HG02610 (cell line): ENCODE measurements around the gene TBX4.

Experiments
- ATAC-seq: cut with Tn5 transposase; IDR thresholded peaks from one replicate; pipeline ENCODE4 v1.9.1; 2021; ENCODE audit warnings: mild to moderate bottlenecking, moderate library complexity; ENCODE audit not compliant: unreplicated experiment

The TBX4 gene

GRCh38 chr17:61452301-61453290 is at the start of gene TBX4:
TBX4 (plus strand) TSS chr17:61452422; CDS start chr17:61456491, 4,069 bp downstream.
- no peak for ATAC-seq

DNA sequence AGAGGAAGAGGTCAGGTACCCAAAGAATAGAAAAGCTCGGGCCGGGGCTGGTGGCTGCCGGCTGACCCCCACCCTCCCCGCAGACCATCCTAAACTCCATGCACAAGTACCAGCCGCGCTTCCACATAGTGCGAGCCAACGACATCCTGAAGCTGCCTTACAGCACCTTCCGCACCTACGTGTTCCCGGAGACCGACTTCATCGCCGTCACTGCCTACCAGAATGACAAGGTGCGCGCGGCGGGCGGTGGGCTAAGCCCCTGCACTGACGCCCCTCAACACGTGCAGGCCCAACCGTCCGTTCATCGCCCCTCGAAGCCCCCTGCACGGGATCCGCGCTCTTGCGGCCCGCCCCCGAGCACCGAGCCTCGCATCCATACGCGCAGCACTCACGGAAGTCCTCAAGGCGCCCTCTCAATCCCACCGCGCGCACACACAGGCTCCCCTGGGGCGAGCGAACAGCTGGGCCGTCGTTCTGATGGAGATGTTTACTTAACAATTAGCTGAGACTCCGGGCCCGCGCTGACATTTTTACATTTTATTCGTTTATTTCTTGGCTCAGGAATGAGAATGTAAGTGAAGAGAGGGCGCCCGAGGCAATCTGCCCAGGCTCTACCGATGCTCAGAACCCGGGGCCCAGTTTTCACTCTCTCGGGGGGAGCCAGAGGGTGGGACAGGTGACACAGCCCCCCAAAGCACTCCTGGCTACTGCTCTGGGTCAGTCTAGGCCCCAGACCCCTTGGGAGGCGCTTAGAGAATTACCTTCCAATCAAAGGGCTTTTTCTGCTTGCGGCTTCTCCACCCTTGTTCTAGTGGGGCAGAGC is 49.0 kb upstream of the TBX4 start:
- no peak for ATAC-seq

- no peak for ATAC-seq
Observed at GRCh38 chr17:61403801-61404662, 48.2 kb upstream of the TBX4 start.

DNA sequence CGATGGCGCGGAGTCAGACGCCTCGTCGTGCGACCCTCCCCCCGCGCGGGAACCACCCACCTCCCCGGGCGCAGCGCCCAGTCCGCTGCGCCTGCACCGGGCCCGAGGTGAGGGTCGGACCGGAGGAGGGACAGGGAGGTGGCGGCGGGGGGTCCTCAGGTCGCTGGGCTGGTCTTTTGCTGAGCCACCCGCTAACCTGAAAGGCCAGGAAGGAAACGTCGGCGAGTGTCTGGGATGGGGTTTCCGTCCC is 47.6 kb upstream of the TBX4 start:
- no peak for ATAC-seq

- no peak for ATAC-seq
Observed at GRCh38 chr17:61404913-61405685, 47.1 kb upstream of the TBX4 start.

- ATAC-seq, result no peak
Observed at GRCh38 chr17:61405686-61406536, 46.3 kb upstream of the TBX4 start.

- no peak for ATAC-seq
Observed at GRCh38 chr17:61406537-61406845, 45.7 kb upstream of the TBX4 start.

- no peak for ATAC-seq
Observed at GRCh38 chr17:61406971-61407911, 45.0 kb upstream of the TBX4 start.

DNA sequence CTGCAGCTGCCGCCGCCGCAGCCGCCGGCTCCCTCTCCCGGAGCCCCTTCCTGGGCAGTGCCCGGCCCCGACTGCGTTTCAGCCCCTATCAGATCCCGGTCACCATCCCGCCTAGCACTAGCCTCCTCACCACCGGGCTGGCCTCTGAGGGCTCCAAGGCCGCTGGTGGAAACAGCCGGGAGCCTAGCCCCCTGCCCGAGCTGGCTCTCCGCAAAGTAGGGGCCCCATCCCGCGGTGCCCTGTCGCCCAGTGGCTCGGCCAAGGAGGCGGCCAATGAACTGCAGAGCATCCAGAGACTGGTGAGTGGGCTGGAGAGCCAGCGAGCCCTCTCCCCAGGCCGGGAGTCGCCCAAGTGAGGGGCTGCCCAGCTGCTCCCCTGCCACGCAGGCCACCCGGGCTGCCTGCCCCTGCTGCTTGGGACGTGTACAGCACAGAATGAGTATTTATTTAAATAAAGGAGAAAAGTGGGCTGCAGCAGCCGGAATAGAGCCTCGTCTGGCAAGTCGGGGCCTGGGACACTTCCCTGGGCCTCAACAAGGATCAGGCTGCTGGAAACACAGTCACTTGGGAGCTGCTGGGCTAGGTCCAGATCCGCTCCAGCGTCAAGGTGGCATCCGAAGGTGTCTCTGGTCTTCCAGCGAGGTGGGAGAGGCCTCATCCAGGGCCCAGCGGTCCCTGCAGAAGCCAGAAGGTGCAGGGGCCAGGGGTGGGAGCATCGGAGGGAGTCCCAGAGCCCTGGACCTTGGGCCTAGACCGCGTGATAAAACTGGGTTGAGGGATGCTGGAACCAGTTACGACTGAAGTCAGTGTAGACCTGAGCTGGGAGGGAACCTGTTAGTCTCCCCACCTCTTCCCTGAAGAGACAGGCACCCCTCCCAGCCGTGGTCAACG is 43.8 kb upstream of the TBX4 start:
- ATAC-seq, result no peak

DNA sequence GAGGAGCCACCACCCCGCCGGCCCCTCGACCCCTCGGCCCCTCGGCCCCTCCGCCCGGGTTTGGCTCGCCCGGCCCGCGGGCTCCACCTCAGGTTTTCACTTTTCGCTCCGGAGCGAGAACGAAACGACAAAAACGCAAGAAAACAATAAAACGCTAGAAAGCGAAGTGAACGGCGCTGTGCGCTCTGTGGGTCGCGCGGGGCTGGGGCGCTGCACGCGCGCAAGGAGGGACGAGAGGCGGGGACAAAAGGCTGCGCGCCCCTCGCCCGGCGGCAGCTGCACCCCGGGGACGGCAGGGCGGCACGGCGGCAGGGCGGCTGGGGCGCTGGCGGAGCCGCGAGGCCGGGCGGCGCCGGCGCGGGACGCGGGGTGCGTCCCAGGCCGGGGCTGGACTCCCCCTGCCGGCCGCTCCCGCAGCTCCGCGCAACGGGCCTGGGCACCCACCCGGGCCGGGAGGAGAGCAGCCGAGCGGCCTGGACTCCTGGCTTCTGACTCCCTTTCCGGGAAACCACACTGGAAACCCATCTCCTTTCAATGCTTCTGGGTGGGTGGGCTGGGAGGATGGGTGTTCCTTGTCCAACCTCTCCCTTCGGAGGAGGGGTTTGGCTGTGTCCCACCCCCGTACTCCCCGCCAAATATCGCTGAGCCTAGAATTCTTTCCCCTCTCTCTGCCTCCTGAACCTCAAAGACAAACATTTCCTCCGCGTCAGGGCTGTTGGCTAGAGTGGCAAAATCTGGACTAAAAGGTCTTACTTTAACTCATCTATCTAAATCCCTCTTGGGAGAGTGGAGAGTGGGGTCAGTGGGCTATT is 42.7 kb upstream of the TBX4 start:
- no peak for ATAC-seq

DNA sequence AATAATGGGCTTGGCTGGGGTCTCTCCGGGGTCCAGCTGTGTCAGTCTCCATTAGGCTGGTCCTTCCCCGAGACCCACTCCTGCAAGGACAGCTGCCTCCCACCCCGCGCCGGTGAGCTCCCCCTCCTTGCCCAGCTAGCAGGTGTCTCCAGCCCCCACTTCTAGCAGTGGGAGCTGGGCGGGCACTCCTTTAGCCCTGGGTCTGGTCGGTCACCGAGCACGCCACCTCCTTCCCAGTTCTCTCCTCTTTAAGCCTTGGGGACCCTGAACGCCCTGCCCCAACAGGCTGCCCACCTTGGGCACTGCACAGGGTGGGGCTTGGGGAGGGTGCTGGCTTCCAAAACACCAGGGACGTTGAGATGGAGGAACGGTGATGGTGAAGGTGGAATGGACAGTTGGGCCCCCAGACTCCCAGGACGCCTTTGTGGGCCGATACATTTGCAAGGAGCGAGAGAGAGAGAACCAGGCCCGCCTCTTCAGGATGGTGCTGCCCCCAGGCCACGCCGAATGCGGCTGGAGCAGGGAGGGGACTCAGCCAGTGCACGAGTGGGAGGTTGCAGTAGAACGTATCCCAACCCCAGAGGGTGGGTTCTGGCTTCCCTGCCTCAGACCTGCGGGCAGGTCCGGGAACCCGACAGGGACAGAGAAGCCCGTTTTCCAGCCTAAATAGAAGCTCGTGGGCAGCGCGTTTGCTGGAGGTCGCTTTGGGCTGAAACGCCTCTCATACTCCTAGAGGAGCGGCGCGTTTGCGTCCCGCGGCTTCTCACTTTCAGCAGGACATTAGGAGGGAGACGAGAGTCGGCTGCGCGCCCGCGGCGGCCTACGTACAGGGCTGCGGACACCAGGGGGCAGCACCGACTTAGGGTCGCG is 41.8 kb upstream of the TBX4 start:
- ATAC-seq, result no peak

GRCh38 chr17:61411011-61411260 is 41.3 kb upstream of the TBX4 start:
- no peak for ATAC-seq

DNA sequence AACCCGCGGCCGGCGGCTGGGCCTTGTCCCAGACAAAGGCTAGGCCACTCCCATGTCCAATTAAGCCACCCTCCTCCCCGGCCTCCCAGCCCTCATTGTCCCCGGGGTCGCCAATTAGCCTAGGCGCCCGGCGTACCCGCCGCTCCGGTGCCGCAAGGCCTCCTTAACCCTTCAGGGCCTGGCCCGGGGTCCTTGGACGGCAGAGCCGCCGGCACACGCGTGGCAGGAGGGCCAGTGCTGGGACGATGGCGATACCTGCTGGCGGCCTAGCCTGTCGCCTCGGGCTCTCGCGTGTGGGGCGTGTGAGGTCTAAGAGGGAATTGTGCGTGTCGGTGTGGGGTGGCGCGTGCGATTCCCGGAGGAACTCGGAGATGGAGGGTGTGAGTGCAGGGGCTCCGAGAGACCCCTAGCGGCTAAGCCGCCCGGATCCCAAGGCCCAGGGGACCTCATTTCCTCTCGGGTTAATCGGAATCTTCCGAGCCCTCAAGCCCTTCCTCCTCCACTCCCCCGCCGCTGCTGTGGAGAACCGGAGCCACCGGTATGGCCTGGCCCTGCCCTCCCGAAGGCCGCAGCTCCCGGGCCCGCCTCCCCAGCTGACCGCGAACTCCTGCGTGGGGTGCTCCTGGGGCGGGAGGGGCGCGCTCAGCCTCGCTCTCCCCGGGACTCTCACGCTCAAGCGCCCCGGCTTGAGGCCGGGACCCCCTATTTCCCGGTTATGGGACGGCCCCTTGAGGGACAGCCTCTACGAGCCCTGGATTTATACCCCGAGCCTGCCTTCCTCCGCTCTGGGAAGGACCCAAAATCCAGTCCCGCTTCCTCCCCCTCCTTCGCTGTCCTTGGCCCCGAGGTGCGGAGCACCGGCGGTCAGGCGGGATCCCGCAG is 40.7 kb upstream of the TBX4 start:
- no peak for ATAC-seq

DNA sequence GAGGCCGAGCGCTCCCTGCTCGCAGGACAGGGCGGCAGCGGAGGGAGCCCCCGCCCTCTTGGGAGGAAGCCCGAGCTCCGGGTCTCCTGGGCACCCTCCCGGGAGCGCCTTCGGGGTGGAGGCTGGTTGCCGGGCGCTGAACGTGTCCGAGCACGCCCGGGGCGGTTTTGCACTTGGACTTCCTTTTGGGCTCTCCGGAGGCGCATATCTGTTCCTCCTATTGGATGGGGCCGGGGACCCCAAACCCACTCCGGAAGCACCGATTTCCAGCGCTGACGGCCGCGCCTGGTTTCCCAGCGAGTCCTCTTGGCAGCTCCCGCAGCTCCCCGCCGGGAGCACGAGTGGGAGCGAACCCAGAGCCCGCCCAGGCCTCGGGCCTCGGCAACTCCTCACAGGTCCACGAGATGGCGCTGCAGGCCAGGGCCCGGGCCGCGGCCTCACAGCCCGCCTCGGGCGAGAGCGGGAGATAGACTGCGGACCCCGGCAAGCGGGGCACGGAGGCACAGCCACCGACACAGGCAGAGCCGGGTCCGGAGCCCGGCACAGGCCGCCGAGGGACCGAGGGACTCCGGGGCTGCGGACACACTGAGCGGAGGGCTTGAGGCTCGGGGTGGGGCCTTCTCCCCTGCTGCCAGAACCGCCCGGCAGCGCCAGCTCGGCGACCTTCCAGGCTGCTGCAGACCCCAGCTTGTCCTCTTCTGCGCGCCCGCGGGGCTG is 39.9 kb upstream of the TBX4 start:
- ATAC-seq, result peak; percentile 66
